HEK293 (cell line): ENCODE data around the gene VASN.

Source experiments
- CTCF ChIA-PET: fragments of 350-600 bp; formaldehyde crosslinking; extraction: SDS; loops from one replicate; lab custom pipeline; 2021; ENCODE audit warnings: antibody characterized with exemption; lab: Yijun Ruan, JAX
- POLR2A ChIA-PET: fragments of 300-600 bp; formaldehyde crosslinking; extraction: SDS; loops from one replicate; lab custom pipeline; 2020; ENCODE audit warnings: antibody characterized with exemption, inconsistent platforms; lab: Yijun Ruan, JAX
- H3K27ac ChIP-seq: fragments of 200-500 bp; sonication (Bioruptor generic); 2 replicates; pipeline ENCODE4 v1.5.1; 2014; ENCODE audit warnings: low read depth, low read length, control low read depth, inconsistent platforms; ENCODE audit errors: extremely low read depth
- H3K36me3 ChIP-seq, 2 experiments: fragments of 200-500 bp in 1 of 2; sonication (Bioruptor generic) in 1 of 2; 1 replicate in 1 of 2; 2 replicates in 1 of 2; pipeline ENCODE4 v1.5.1; 2014 to 2017; ENCODE audit warnings: inconsistent platforms in 2 of 2, low read length in 2 of 2; ENCODE audit not compliant: control insufficient read depth in 2 of 2, insufficient read depth in 1 of 2
- H3K4me1 ChIP-seq: fragments of 200-500 bp; sonication (Bioruptor generic); 2 replicates; pipeline ENCODE4 v1.5.1; 2014; ENCODE audit warnings: mild to moderate bottlenecking, low read length, inconsistent platforms; ENCODE audit not compliant: control insufficient read depth, insufficient read depth
- H3K4me3 ChIP-seq: 2 replicates; pipeline ENCODE4 v1.5.1; 2011; ENCODE audit warnings: low read depth, mild to moderate bottlenecking, control low read depth, low read length, moderate library complexity
- H3K9me3 ChIP-seq: fragments of 200-500 bp; sonication (Bioruptor generic); 2 replicates; pipeline ENCODE4 v1.5.1; 2014; ENCODE audit warnings: low read depth, low read length, inconsistent platforms; ENCODE audit not compliant: control insufficient read depth, insufficient read depth
- ATF2 ChIP-seq: fragments of 450-650 bp; formaldehyde crosslinking; IDR thresholded peaks from 2 replicates; pipeline ENCODE4 v1.5.1; 2016; ENCODE audit warnings: missing biosample characterization, missing genetic modification characterization, low read depth
- IKZF3 ChIP-seq: fragments of 450-650 bp; IDR thresholded peaks from 2 replicates; pipeline ENCODE4 v1.5.0; 2018; ENCODE audit warnings: missing biosample characterization, mild to moderate bottlenecking, missing genetic modification characterization, moderate library complexity
- KLF1 ChIP-seq: fragments of 450-650 bp; formaldehyde crosslinking; IDR thresholded peaks from 2 replicates; pipeline ENCODE4 v1.5.1; 2016; ENCODE audit warnings: missing biosample characterization, missing genetic modification characterization
- KLF7 ChIP-seq: fragments of 450-650 bp; formaldehyde crosslinking; IDR thresholded peaks from 2 replicates; pipeline ENCODE4 v1.5.1; 2016; ENCODE audit warnings: missing biosample characterization, missing genetic modification characterization, borderline replicate concordance
- KLF8 ChIP-seq: fragments of 450-650 bp; formaldehyde crosslinking; IDR thresholded peaks from 2 replicates; pipeline ENCODE4 v1.5.1; 2016; ENCODE audit warnings: missing biosample characterization, missing genetic modification characterization
- MZF1 ChIP-seq: fragments of 450-650 bp; formaldehyde crosslinking; IDR thresholded peaks from 2 replicates; pipeline ENCODE4 v1.5.1; 2017; ENCODE audit warnings: missing biosample characterization, missing genetic modification characterization, borderline replicate concordance
- OSR2 ChIP-seq: fragments of 450-650 bp; formaldehyde crosslinking; IDR thresholded peaks from 2 replicates; pipeline ENCODE4 v1.5.1; 2016; ENCODE audit warnings: missing biosample characterization, missing genetic modification characterization
- RBAK ChIP-seq: fragments of 450-650 bp; formaldehyde crosslinking; IDR thresholded peaks from 2 replicates; pipeline ENCODE4 v1.5.1; 2016; ENCODE audit warnings: missing biosample characterization, missing genetic modification characterization
- ZBTB17 ChIP-seq: fragments of 450-650 bp; formaldehyde crosslinking; IDR thresholded peaks from 2 replicates; pipeline ENCODE4 v1.5.1; 2016; ENCODE audit warnings: missing biosample characterization, missing genetic modification characterization
- ZBTB20 ChIP-seq: fragments of 450-650 bp; formaldehyde crosslinking; IDR thresholded peaks from 2 replicates; pipeline ENCODE4 v1.5.1; 2016; ENCODE audit warnings: missing biosample characterization, missing genetic modification characterization
- ZBTB26 ChIP-seq: fragments of 450-650 bp; formaldehyde crosslinking; optimal IDR thresholded peaks from 2 replicates; pipeline ENCODE3; 2016; ENCODE audit warnings: missing biosample characterization, mild to moderate bottlenecking, missing genetic modification characterization
- ZBTB44 ChIP-seq: fragments of 450-650 bp; IDR thresholded peaks from 2 replicates; pipeline ENCODE4 v1.5.1; 2018; ENCODE audit warnings: missing biosample characterization, mild to moderate bottlenecking, missing genetic modification characterization
- ZBTB6 ChIP-seq: fragments of 450-650 bp; formaldehyde crosslinking; IDR thresholded peaks from 2 replicates; pipeline ENCODE4 v1.5.1; 2017; ENCODE audit warnings: missing biosample characterization, missing genetic modification characterization
- ZNF146 ChIP-seq: fragments of 450-650 bp; formaldehyde crosslinking; IDR thresholded peaks from 2 replicates; pipeline ENCODE4 v1.5.1; 2016; ENCODE audit warnings: missing biosample characterization, missing genetic modification characterization
- ZNF155 ChIP-seq: fragments of 450-650 bp; formaldehyde crosslinking; IDR thresholded peaks from 2 replicates; pipeline ENCODE4 v1.5.1; 2016; ENCODE audit warnings: missing biosample characterization, missing genetic modification characterization
- ZNF175 ChIP-seq: fragments of 450-650 bp; formaldehyde crosslinking; IDR thresholded peaks from 2 replicates; pipeline ENCODE4 v1.5.1; 2016; ENCODE audit warnings: missing biosample characterization, missing genetic modification characterization
- ZNF184 ChIP-seq: fragments of 450-650 bp; IDR thresholded peaks from 2 replicates; pipeline ENCODE4 v1.5.1; 2018; ENCODE audit warnings: missing biosample characterization, mild to moderate bottlenecking, missing genetic modification characterization
- ZNF202 ChIP-seq: fragments of 450-650 bp; formaldehyde crosslinking; IDR thresholded peaks from 2 replicates; pipeline ENCODE4 v1.5.1; 2016; ENCODE audit warnings: missing biosample characterization, missing genetic modification characterization, borderline replicate concordance
- ZNF214 ChIP-seq: fragments of 450-650 bp; formaldehyde crosslinking; IDR thresholded peaks from 2 replicates; pipeline ENCODE4 v1.5.1; 2017; ENCODE audit warnings: missing biosample characterization, mild to moderate bottlenecking, missing genetic modification characterization, borderline replicate concordance
- ZNF223 ChIP-seq: fragments of 450-650 bp; formaldehyde crosslinking; IDR thresholded peaks from 2 replicates; pipeline ENCODE4 v1.5.1; 2016; ENCODE audit warnings: missing biosample characterization, missing genetic modification characterization
- ZNF324 ChIP-seq: fragments of 450-650 bp; formaldehyde crosslinking; IDR thresholded peaks from 2 replicates; pipeline ENCODE4 v1.5.1; 2016; ENCODE audit warnings: missing biosample characterization, missing genetic modification characterization
- ZNF341 ChIP-seq: fragments of 450-650 bp; formaldehyde crosslinking; IDR thresholded peaks from 2 replicates; pipeline ENCODE4; 2016; ENCODE audit warnings: low read depth, missing biosample characterization, missing genetic modification characterization
- ZNF366 ChIP-seq: fragments of 450-650 bp; formaldehyde crosslinking; conservative IDR thresholded peaks from 2 replicates; pipeline ENCODE4 v1.5.1; 2016; ENCODE audit warnings: missing biosample characterization, missing genetic modification characterization
- ZNF529 ChIP-seq: fragments of 450-650 bp; formaldehyde crosslinking; IDR thresholded peaks from 2 replicates; pipeline ENCODE4 v1.5.1; 2017; ENCODE audit warnings: missing genetic modification characterization, missing biosample characterization; ENCODE audit not compliant: insufficient replicate concordance
- ZNF530 ChIP-seq: fragments of 450-650 bp; formaldehyde crosslinking; IDR thresholded peaks from 2 replicates; pipeline ENCODE4 v1.5.1; 2016; ENCODE audit warnings: low read depth, missing biosample characterization, missing genetic modification characterization
- ZNF555 ChIP-seq: fragments of 450-650 bp; formaldehyde crosslinking; conservative IDR thresholded peaks from 2 replicates; pipeline ENCODE4 v1.5.1; 2017; ENCODE audit warnings: missing biosample characterization, mild to moderate bottlenecking, missing genetic modification characterization, inconsistent platforms
- ZNF660 ChIP-seq: fragments of 450-650 bp; IDR thresholded peaks from 2 replicates; pipeline ENCODE4 v1.5.1; 2018; ENCODE audit warnings: missing biosample characterization, mild to moderate bottlenecking, missing genetic modification characterization
- ZNF664 ChIP-seq: fragments of 450-650 bp; formaldehyde crosslinking; IDR thresholded peaks from 2 replicates; pipeline ENCODE4 v1.5.1; 2016; ENCODE audit warnings: missing biosample characterization, missing genetic modification characterization
- ZSCAN16 ChIP-seq: fragments of 450-650 bp; formaldehyde crosslinking; IDR thresholded peaks from 2 replicates; pipeline ENCODE4 v1.5.1; 2016; ENCODE audit warnings: missing biosample characterization, missing genetic modification characterization
- ZSCAN4 ChIP-seq: fragments of 450-650 bp; formaldehyde crosslinking; IDR thresholded peaks from 2 replicates; pipeline ENCODE4 v1.5.1; 2017; ENCODE audit warnings: missing biosample characterization, missing genetic modification characterization
- ZSCAN5A ChIP-seq: fragments of 450-650 bp; formaldehyde crosslinking; IDR thresholded peaks from 2 replicates; pipeline ENCODE4 v1.5.1; 2016; ENCODE audit warnings: missing biosample characterization, missing genetic modification characterization

The VASN gene

GRCh38 chr16:4347765-4348509 lies 23.7 kb upstream of the VASN start:
- H3K27ac ChIP-seq = no peak overlapping the region
- POLR2A ChIA-PET = no interaction called here
- H3K9me3 ChIP-seq = no peaks in the 10 kb centered on the region
- peaks cover 0 to 23% of the 10 kb centered on the region in 2 experiments; a peak in 2 of 3 replicates for H3K36me3 ChIP-seq
- CTCF ChIA-PET = interaction anchor here (0.6 kb wide), 1 partner anchor 21 kb away, joined by 3 read pairs; no protein-coding TSS in a partner anchor
- no peak overlapping the region for H3K4me3 ChIP-seq
- H3K4me1 ChIP-seq = peaks cover 12% of the 10 kb centered on the region; the same call in 1 of the 2 replicates
- TF ChIP-seq ZNF530 (tag by site-specific recombination) (no peak), ZNF214 (no peak), KLF7 (tag by site-specific recombination) (no peak), ZNF664 (tag by site-specific recombination) (no peak), ZNF202 (tag by site-specific recombination) (no peak), ZNF223 (tag by site-specific recombination) (no peak), KLF8 (tag by site-specific recombination) (no peak), ZBTB6 (tag by site-specific recombination) (0 out of 2 replicates have a peak, but pooled peaks have one; percentile 73), ZSCAN5A (tag by site-specific recombination) (no peak), OSR2 (tag by site-specific recombination) (no peak), ATF2 (no peak), ZBTB26 (tag by site-specific recombination) (no peak), MZF1 (tag by site-specific recombination) (no peak), ZNF366 (tag by site-specific recombination) (no peak), ZNF155 (tag by site-specific recombination) (no peak), ZNF529 (no peak), IKZF3 (tag by site-specific recombination) (no peak), ZNF175 (tag by site-specific recombination) (no peak), KLF1 (tag by site-specific recombination) (peak; percentile 99), ZBTB17 (peak; percentile 50; the same call in 1 of the 2 replicates), ZNF184 (tag by site-specific recombination) (no peak), ZNF146 (tag by site-specific recombination) (no peak), ZSCAN16 (tag by site-specific recombination) (no peak), ZSCAN4 (tag by site-specific recombination) (no peak), ZNF660 (no peak), ZBTB20 (tag by site-specific recombination) (peak; percentile 42), RBAK (tag by site-specific recombination) (no peak), ZNF324 (no peak), ZNF341 (peak; percentile 39; the same call in 1 of the 2 replicates), ZBTB44 (no peak), ZNF555 (tag by site-specific recombination) (no peak)
